LoVo (cell line): ENCODE measurements around the gene BTBD3.

Source experiments
- DNase-seq: peaks from one replicate; pipeline ENCODE4 v3.0.0-alpha.2; 2016; ENCODE audit warnings: low spot score

The BTBD3 gene

GRCh38 chr20:11918391-11918845 lies 725 bp downstream of the BTBD3 start:
- no peak for DNase-seq

- DNase-seq = no peak
Observed at GRCh38 chr20:11918981-11919380, 1.3 kb downstream of the BTBD3 start.

GRCh38 chr20:11919581-11919980 lies 1.9 kb downstream of the BTBD3 start:
- no peak for DNase-seq

GRCh38 chr20:11920083-11920482 lies 2.4 kb downstream of the BTBD3 start:
- DNase-seq = no peak

GRCh38 chr20:11921321-11921720 lies 3.6 kb downstream of the BTBD3 start:
- no peak for DNase-seq

GRCh38 chr20:11922561-11922960 lies 4.9 kb downstream of the BTBD3 start:
- DNase-seq = no peak

- DNase-seq = no peak
Observed at GRCh38 chr20:11924923-11925322, 7.2 kb downstream of the BTBD3 start.

- no peak for DNase-seq
Observed at GRCh38 chr20:11926292-11926998, 8.8 kb downstream of the BTBD3 start.

- no peak for DNase-seq
Observed at GRCh38 chr20:11929947-11930346, 12.3 kb downstream of the BTBD3 start.

- DNase-seq = no peak
Observed at GRCh38 chr20:11935212-11936154, 17.8 kb downstream of the BTBD3 start.

GRCh38 chr20:11936157-11936556 lies 18.5 kb downstream of the BTBD3 start:
- DNase-seq = no peak

GRCh38 chr20:11937230-11937629 lies 19.5 kb downstream of the BTBD3 start:
- DNase-seq = no peak

GRCh38 chr20:11941593-11942246 lies 24.0 kb downstream of the BTBD3 start:
- DNase-seq = no peak

- no peak for DNase-seq
Observed at GRCh38 chr20:11943778-11944177, 26.1 kb downstream of the BTBD3 start.

- no peak for DNase-seq
Observed at GRCh38 chr20:11948806-11949205, 31.1 kb downstream of the BTBD3 start.

- DNase-seq = no peak
Observed at GRCh38 chr20:11949711-11950110, 32.0 kb downstream of the BTBD3 start.

GRCh38 chr20:11951696-11952095 lies 34.0 kb downstream of the BTBD3 start:
- DNase-seq = no peak

GRCh38 chr20:11952639-11953038 lies 34.9 kb downstream of the BTBD3 start:
- DNase-seq = no peak

GRCh38 chr20:11957911-11958310 lies 40.2 kb downstream of the BTBD3 start:
- DNase-seq = no peak

GRCh38 chr20:11958855-11959254 lies 41.2 kb downstream of the BTBD3 start:
- DNase-seq = no peak

GRCh38 chr20:11965602-11966001 lies 47.9 kb downstream of the BTBD3 start:
- no peak for DNase-seq

- DNase-seq = no peak
Observed at GRCh38 chr20:11966186-11966585, 48.5 kb downstream of the BTBD3 start.
